Measurements from ENCODE around the gene ADGRG1. TPM values are rescaled to one million over a fixed set of nuclear protein-coding genes. Genes with fewer than 3 reads are reported as not detected.

Gene ADGRG1
- total and polyA plus RNA-seq, 3 donors from 2014 or later: 134 to 346 (median 296) TPM

GRCh38 chr16:57600048-57600835 is 28.2 kb upstream of the ADGRG1 start:
- TF ChIP-seq CTCF (IDR thresholded peaks at IDR 0.05): peak; percentile 25 to 53 (median 51)
- no peak for TF ChIP-seq POLR2A (IDR thresholded peaks at IDR 0.05)
- Histone ChIP-seq H3K27ac (no peak overlapping the region), H3K9me3 (no peaks in the 10 kb centered on the region), H3K4me3 (no peak overlapping the region), H3K36me3 (ENCODE audit: low read depth, missing control alignments) (no peaks in the 10 kb centered on the region), H3K4me1 (no peaks in the 10 kb centered on the region), H3K27me3 (no peaks in the 10 kb centered on the region)
- 35 to 50% methylated on average over 2 to 8 of the region's 12 CpGs for WGBS, 2 donors
- peak; percentile 71 for DNase-seq
- intact Hi-C loops (cut with DNase I; ENCODE audit: low total_unique reads): no loop called here

- intact Hi-C loops (cut with DNase I; ENCODE audit: low total_unique reads): no loop called here
- 93 to 94% methylated on average over 2 of the region's 2 CpGs for WGBS, 2 donors
- no peaks in the 10 kb centered on the region for H3K27me3 ChIP-seq
These were observed 27.4 kb upstream of the ADGRG1 start for GRCh38 chr16:57600952-57601580.

GRCh38 chr16:57601801-57602478 is 26.5 kb upstream of the ADGRG1 start:
- Histone ChIP-seq H3K36me3 (ENCODE audit: low read depth, missing control alignments) (no peaks in the 10 kb centered on the region), H3K4me3 (no peak overlapping the region), H3K4me1 (no peaks in the 10 kb centered on the region), H3K27me3 (no peaks in the 10 kb centered on the region), H3K27ac (no peak overlapping the region), H3K9me3 (no peaks in the 10 kb centered on the region)
- intact Hi-C loops (cut with DNase I; ENCODE audit: low total_unique reads): no loop called here
- no peak for TF ChIP-seq POLR2A (IDR thresholded peaks at IDR 0.05)
- TF ChIP-seq CTCF (IDR thresholded peaks at IDR 0.05): no peak
- 81 to 91% methylated on average over 10 of the region's 10 CpGs for WGBS, 2 donors
- DNase-seq: no peak

More at GRCh38 chr16:57600952-57601580, 27.4 kb upstream of the ADGRG1 start:
- Histone ChIP-seq H3K36me3 (ENCODE audit: low read depth, missing control alignments) (no peaks in the 10 kb centered on the region), H3K9me3 (no peaks in the 10 kb centered on the region), H3K4me1 (no peaks in the 10 kb centered on the region), H3K27ac (no peak overlapping the region), H3K4me3 (no peak overlapping the region)
- TF ChIP-seq POLR2A (IDR thresholded peaks at IDR 0.05) (no peak), CTCF (IDR thresholded peaks at IDR 0.05) (no peak)
- no peak for DNase-seq

GRCh38 chr16:57603115-57604024 is 25.1 kb upstream of the ADGRG1 start:
- Histone ChIP-seq H3K4me1 (no peaks in the 10 kb centered on the region), H3K27me3 (no peaks in the 10 kb centered on the region), H3K36me3 (ENCODE audit: low read depth, missing control alignments) (no peaks in the 10 kb centered on the region), H3K9me3 (no peaks in the 10 kb centered on the region), H3K4me3 (no peak overlapping the region), H3K27ac (no peak overlapping the region)
- intact Hi-C loops (cut with DNase I; ENCODE audit: low total_unique reads): no loop called here
- WGBS, 2 donors: 81 to 87% methylated on average over 17 of the region's 17 CpGs
- no peak for DNase-seq
- TF ChIP-seq POLR2A (IDR thresholded peaks at IDR 0.05) (no peak), CTCF (IDR thresholded peaks at IDR 0.05) (no peak)
